ENCODE measurements around the gene MMP24. TPM values are rescaled to one million over a fixed set of nuclear protein-coding genes. Genes with fewer than 3 reads are reported as not detected.
"Not testable (repeated sequence)": the region's sequence is repeated elsewhere in the genome, so short reads cannot be mapped to it uniquely, and the experiment has no call there.

Gene MMP24
- total RNA-seq, 1 experiment from 2014 or later: 13.0 TPM

- TF ChIP-seq, protein P1, sequence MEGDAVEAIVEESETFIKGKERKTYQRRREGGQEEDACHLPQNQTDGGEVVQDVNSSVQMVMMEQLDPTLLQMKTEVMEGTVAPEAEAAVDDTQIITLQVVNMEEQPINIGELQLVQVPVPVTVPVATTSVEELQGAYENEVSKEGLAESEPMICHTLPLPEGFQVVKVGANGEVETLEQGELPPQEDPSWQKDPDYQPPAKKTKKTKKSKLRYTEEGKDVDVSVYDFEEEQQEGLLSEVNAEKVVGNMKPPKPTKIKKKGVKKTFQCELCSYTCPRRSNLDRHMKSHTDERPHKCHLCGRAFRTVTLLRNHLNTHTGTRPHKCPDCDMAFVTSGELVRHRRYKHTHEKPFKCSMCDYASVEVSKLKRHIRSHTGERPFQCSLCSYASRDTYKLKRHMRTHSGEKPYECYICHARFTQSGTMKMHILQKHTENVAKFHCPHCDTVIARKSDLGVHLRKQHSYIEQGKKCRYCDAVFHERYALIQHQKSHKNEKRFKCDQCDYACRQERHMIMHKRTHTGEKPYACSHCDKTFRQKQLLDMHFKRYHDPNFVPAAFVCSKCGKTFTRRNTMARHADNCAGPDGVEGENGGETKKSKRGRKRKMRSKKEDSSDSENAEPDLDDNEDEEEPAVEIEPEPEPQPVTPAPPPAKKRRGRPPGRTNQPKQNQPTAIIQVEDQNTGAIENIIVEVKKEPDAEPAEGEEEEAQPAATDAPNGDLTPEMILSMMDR (IDR thresholded peaks at IDR 0.05; ENCODE audit: insufficient read depth in 1 of 2, low read depth in 1 of 2, low read length in 1 of 2, severe bottlenecking in 1 of 2, unreplicated experiment in 1 of 2): no peak
- H3K9me3 Mint-ChIP-seq (ENCODE audit: unreplicated experiment): no peaks in the 10 kb centered on the region
- peak overlapping the region; percentile 92 for H3K27ac Mint-ChIP-seq (ENCODE audit: unreplicated experiment)
- Histone ChIP-seq H3K4me1 (peaks cover 82% of the 10 kb centered on the region), H3K27me3 (replicated peaks; ENCODE audit: control insufficient read depth, insufficient read depth, low read length) (no peaks in the 10 kb centered on the region), H3K4me3 (ENCODE audit: low read depth, low read length) (no peak overlapping the region), H3K36me3 (ENCODE audit: control insufficient read depth, insufficient read depth, low read length) (no peaks in the 10 kb centered on the region; the same call in 1 of the 2 replicates), H3K9me3 (no peaks in the 10 kb centered on the region)
- no TSS peak for BruUV-seq (replicated peaks)
- no peaks in the 10 kb centered on the region for H3K27me3 Mint-ChIP-seq (ENCODE audit: insufficient read depth, unreplicated experiment)
- POLR2A ChIA-PET: interaction anchor here (0.5 to 1.1 kb wide), 3 partner anchors 18 to 179 kb away, joined by 3 to 10 read pairs (median 9); partner anchors contain the start of gene MMP24OS
- peaks cover 19% of the 10 kb centered on the region for H3K36me3 Mint-ChIP-seq (ENCODE audit: insufficient read depth, unreplicated experiment)
- intact Hi-C loops (cut with micrococcal nuclease; ENCODE audit: unreplicated experiment): loop anchor here (5.0 kb wide), 1 partner anchor 428 kb away; no protein-coding TSS in a partner anchor
- DNase-seq: no peak
- CTCF ChIA-PET: interaction anchor here (0.5 to 1.9 kb wide), 5 partner anchors 114 to 1069 kb away, joined by 3 to 7 read pairs (median 4); no protein-coding TSS in a partner anchor
- peaks cover 52% of the 10 kb centered on the region for H3K4me1 Mint-ChIP-seq (ENCODE audit: low read depth, unreplicated experiment)
- no peak overlapping the region for H3K4me3 Mint-ChIP-seq (ENCODE audit: unreplicated experiment)
These were observed 33.9 kb downstream of the MMP24 start for GRCh38 chr20:35260426-35260825.

DNA sequence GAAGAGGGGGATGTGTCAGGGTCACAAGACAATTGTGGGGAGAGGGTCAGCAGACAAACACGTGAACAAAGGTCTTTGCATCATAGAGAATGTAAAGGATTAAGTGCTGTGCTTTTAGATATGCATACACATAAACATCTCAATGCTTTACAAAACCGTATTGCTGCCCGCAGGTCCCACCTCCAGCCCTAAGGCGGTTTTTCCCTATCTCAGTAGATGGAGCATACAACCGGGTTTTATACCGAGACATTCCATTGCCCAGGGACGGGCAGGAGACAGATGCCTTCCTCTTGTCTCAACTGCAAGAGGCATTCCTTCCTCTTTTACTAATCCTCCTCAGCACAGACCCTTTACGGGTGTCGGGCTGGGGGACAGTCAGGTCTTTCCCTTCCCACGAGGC lies 35.8 kb downstream of the MMP24 start:
- H3K27ac Mint-ChIP-seq (ENCODE audit: unreplicated experiment): peak overlapping the region; percentile 92

DNA sequence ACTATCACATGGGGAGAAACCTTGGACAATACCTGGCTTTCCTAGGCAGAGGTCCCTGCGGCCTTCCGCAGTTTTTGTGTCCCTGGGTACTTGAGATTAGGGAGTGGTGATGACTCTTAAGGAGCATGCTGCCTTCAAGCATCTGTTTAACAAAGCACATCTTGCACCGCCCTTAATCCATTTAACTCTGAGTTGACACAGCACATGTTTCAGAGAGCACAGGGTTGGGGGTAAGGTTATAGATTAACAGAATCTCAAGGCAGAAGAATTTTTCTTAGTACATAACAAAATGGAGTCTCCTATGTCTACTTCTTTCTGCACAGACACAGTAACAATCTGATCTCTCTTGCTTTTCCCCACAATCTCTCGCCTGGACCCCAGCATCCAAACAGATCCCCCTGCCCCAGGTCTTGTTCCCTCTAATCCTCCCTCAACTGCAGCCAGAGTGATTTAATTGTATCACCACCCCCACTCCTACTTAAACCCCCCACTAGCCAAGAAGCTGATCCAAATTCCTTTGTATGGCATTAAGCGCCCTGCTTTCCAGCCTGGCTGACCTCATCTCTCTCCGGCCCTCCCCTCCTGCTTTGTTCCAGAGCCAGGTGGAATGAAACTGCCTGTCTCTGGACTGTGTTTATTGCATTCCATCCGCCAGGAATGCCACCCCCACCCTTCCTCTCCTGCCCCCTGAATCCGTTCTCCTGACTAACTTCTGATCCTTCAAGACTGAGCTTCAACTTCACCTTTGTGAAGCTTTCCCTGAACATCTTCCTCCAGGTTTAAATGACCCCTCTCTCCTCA lies 36.4 kb downstream of the MMP24 start:
- H3K27me3 Mint-ChIP-seq (ENCODE audit: insufficient read depth, unreplicated experiment); H3K9me3 ChIP-seq; H3K9me3 Mint-ChIP-seq (ENCODE audit: unreplicated experiment); H3K27me3 ChIP-seq (replicated peaks; ENCODE audit: control insufficient read depth, insufficient read depth, low read length); BruUV-seq (replicated peaks); H3K36me3 ChIP-seq (ENCODE audit: control insufficient read depth, insufficient read depth, low read length): not testable (repeated sequence)
- ChIA-PET POLR2A (interaction anchor here (0.5 to 3.8 kb wide), 41 partner anchors 11 to 1270 kb away, joined by 3 to 119 read pairs (median 6); partner anchors contain the start of genes ACSS2, CEP250, EDEM2 and EIF6), CTCF (interaction anchor here (0.5 to 9.0 kb wide), 32 partner anchors 12 to 1745 kb away, joined by 3 to 354 read pairs (median 5); partner anchors contain the start of genes ACSS2, EDEM2, EIF6 and MMP24)
- TF ChIP-seq, protein P1 (IDR thresholded peaks at IDR 0.05; ENCODE audit: insufficient read depth in 1 of 2, low read depth in 1 of 2, low read length in 1 of 2, severe bottlenecking in 1 of 2, unreplicated experiment in 1 of 2): peak; percentile 44 to 50
- intact Hi-C loops (cut with micrococcal nuclease; ENCODE audit: unreplicated experiment): loop anchor here (1.0 to 5.0 kb wide), 3 partner anchors 36 to 431 kb away; no protein-coding TSS in a partner anchor
- peak; percentile 96 to 99 for DNase-seq
- peaks cover 53% of the 10 kb centered on the region for H3K4me1 Mint-ChIP-seq (ENCODE audit: low read depth, unreplicated experiment)
- H3K27ac Mint-ChIP-seq (ENCODE audit: unreplicated experiment): peak overlapping the region; percentile 98
- H3K4me3 ChIP-seq (ENCODE audit: low read depth, low read length): 0 out of 2 replicates have a peak overlapping the region, but pooled peaks have one; percentile 13
- H3K4me3 Mint-ChIP-seq (ENCODE audit: unreplicated experiment): peak overlapping the region; percentile 63
- peaks cover 19% of the 10 kb centered on the region for H3K36me3 Mint-ChIP-seq (ENCODE audit: insufficient read depth, unreplicated experiment)
- H3K4me1 ChIP-seq: peaks cover 73% of the 10 kb centered on the region

More for the DNA sequence above, 35.8 kb downstream of the MMP24 start:
- H3K27me3 ChIP-seq (replicated peaks; ENCODE audit: control insufficient read depth, insufficient read depth, low read length); H3K4me3 ChIP-seq (ENCODE audit: low read depth, low read length); H3K9me3 ChIP-seq; H3K27me3 Mint-ChIP-seq (ENCODE audit: insufficient read depth, unreplicated experiment); H3K36me3 ChIP-seq (ENCODE audit: control insufficient read depth, insufficient read depth, low read length); POLR2A ChIA-PET; H3K9me3 Mint-ChIP-seq (ENCODE audit: unreplicated experiment): not testable (repeated sequence)
- intact Hi-C loops (cut with micrococcal nuclease; ENCODE audit: unreplicated experiment): loop anchor here (2.0 to 5.0 kb wide), 2 partner anchors 224 to 430 kb away; no protein-coding TSS in a partner anchor
- peaks cover 79% of the 10 kb centered on the region for H3K4me1 ChIP-seq
- Mint-ChIP-seq H3K4me1 (ENCODE audit: low read depth, unreplicated experiment) (peaks cover 54% of the 10 kb centered on the region), H3K36me3 (ENCODE audit: insufficient read depth, unreplicated experiment) (peaks cover 19% of the 10 kb centered on the region), H3K4me3 (ENCODE audit: unreplicated experiment) (peak overlapping the region; percentile 53)
- peak; percentile 69 to 85 for DNase-seq
- BruUV-seq (replicated peaks): TSS peak; percentile 78
- CTCF ChIA-PET: interaction anchor here (0.6 to 0.9 kb wide), 3 partner anchors 170 to 1009 kb away, joined by 3 to 5 read pairs (median 4); partner anchors contain the start of gene TRPC4AP

Data from Caco-2 (cell line).